NOMO-1 (cell line): ENCODE data around the gene FCN3.
A peak's percentile ranks its signal among the peaks of the same experiment; 100 is the strongest.

Source experiments
- DNase-seq, 2 experiments: peaks; one replicate each; lab custom pipeline; 2025; ENCODE audit not compliant: unreplicated experiment in 2 of 2; lab: John Stamatoyannopoulos, UW

Gene FCN3

DNA sequence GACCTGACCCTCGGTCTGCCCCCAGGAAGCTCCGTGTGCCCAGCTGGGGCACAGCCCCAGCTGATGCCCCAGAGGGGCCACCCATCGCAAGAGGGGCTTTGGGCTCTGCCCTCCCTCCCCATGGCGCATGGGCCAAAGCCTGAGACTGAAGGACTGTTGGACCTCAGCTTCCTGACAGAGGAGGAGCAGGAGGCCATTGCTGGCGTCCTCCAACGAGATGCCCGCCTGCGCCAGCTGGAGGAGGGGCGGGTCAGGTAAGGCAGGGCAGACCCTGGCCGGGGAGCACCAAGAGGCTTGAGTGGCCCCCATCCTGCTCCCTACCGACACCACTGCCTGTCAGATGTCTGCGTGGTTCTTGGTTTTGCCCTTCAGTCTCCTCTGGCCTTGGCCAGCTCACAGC, 29.4 kb downstream of the FCN3 start:
- no peak for DNase-seq

DNA sequence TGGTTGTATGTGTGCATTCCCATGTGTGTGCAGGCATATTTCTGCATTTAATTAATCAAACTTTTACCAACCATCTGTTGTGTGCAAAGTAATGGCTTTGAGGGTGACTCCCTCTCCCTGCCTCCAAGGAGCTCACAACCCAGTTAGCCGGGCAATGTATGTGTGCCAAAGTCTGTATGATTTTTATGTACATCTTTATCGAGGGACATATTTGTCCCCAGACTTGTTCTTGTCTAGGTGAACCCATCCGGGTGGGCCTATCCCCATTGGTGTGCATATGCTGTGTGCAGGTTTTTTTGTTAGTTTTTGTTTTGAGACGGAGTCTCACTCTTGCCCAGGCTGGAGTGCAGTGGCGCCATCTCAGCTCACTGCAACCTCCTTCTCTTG, 31.0 kb downstream of the FCN3 start:
- no peak for DNase-seq

DNA sequence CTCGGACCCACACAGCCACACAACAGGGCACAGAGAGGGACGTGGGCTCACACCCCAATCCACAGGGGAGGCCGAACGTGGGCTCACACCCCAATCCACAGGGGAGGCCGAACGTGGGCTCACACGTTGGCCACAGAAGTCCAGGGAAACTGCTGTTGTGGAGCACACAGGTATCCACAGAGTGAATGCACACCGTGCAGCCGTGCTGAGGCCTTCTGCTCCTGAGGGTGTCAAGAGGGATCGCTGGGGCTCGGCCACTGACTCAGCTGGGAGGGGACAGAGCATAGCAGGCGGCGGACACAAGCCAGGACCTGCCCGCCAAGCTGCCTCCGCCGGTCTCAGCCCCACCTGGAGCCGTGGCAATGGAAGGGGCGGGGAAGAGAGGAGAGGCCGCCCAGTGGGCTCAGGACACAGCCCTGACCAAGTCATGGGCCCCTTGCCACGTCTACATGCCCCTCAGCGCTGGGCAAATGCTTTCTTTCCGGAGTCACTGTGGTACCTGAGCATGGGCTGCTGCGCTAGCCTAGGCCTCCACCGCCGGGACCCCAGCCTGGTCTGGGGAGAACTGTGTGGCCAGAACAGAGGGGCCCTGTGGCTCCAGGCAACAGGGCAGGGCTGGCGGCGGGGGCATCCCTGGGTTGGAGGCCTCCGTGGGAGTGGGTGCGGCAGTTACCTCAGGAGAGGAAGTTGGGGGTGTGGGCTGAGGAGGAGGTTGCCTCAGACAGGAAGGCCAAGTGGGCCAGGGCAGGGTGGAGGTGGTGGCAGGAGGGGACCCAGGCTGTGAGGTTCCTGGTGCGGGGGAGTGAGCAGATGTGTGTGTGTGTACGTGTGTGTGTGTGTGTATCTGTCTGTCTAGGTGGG, 31.6 kb downstream of the FCN3 start:
- DNase-seq, result peak; percentile 84 to 96

DNA sequence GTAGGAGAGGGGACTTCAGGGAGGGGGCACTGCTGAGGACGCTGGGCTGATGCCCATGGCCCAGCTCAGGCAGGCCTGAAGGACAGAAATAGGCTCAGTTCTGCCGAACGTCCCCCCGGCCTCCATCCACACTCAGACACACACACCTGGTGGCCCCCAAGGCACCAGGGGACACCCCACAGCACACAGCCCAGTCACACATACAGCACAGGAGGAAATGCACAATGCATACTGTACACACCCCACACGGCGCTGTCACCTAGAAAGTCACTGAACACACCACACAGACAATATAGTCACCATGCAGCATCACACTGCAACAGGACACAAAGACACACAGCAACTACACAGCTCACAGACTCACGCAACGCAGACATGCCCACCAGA, 32.2 kb downstream of the FCN3 start:
- DNase-seq, result peak; percentile 8 to 9

DNA sequence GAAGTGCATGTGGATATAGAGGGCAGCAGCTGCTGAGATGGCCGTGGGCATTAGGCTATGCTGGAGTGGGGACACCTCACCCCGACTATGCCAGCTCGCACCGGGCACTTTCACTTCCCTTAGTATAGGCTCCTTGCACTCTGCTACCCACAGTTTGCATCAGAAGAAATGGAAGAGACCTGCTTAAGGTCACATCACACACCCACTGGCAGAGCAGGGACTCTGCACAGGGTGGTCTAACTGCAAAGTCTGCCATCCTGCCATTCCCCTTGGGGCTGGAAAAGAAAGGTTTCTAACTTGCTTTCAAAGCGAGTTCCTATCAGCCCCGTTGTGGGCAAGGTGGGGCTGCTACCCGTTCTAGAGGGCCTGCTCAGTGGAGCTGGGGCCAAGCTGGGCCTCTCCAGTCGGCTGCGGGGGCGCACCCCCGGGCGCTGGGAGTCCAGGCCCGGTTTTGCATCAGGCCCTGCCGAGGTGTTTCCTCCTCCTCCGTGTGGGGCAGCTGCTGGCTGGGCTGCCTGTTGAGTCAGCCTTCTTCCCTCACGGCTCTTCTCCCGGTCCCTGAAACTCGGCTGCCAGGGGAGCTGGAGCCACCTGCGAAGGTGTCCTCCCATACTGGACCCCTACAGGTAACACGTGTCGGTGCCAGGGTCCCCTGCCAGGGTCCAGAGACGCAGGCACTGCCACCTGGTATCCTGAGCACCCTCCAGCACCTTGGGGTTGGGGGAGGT, 32.9 kb downstream of the FCN3 start, which contains the start of gene SYTL1:
Gene SYTL1, plus strand, starts transcription at position 498 of the 728 bp plus-strand sequence. CDS start 3,313 bp downstream, outside the sequence.
- peak; percentile 78 to 83 for DNase-seq

DNA sequence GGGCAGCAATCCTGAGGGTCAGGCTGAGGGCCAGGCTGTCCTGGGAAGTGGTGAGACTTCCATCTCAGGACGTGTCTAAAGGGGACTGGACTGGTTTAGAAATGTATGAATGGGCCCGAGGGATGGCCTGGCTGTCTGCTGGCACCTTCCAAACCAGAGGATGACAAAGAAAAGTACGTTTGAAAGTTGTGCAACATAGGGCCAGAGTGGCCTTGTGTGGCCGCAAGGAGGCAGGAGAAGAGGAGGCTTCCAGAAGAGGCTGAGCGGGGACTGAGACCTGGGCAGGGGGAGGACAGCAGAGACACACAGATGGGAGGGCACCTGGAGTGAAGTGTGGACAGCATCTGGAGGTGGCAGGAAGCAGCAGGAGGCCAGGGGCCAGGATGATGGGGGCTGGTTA, 35.4 kb downstream of the FCN3 start:
- peak; percentile 39 to 45 for DNase-seq

DNA sequence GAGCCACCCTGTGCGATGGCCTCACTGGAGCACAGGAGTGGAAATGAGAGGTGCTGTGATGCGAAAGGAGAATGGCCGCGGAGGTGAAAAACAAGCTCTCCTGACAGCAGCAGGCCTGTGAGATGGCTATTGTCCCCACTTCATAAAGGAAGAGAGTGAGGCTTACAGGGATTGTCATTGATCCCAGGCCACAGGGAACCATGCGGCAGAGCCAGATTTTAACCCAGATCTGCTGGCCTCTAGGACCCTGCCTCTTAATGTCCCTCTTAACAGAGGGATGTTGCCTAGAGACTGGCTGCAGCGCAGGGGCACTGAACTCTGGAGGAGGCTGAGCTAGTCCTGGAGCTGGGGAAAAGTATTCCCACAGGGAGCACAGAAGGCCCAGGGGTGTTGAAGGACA, 35.9 kb downstream of the FCN3 start:
- no peak for DNase-seq

DNA sequence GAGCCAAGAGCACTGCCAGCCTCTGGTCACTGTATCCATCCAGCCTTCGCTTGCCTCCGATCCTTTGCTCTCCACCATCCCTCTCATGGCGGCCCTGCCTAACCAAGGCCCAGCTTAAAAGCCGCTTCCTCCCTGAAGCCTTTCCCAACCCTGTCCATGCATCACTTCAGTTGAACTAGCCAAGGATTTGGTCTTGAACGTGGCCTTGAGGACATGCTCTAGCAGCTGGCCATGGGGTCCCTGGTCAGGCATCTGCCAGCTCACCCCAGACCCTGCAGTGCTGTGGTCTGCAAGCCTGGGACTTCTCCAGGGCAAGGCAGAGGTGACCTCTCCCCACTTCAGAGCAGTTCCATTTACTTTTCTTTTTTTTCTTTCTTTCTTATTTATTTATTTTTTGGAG, 37.9 kb downstream of the FCN3 start:
- DNase-seq, result no peak

DNA sequence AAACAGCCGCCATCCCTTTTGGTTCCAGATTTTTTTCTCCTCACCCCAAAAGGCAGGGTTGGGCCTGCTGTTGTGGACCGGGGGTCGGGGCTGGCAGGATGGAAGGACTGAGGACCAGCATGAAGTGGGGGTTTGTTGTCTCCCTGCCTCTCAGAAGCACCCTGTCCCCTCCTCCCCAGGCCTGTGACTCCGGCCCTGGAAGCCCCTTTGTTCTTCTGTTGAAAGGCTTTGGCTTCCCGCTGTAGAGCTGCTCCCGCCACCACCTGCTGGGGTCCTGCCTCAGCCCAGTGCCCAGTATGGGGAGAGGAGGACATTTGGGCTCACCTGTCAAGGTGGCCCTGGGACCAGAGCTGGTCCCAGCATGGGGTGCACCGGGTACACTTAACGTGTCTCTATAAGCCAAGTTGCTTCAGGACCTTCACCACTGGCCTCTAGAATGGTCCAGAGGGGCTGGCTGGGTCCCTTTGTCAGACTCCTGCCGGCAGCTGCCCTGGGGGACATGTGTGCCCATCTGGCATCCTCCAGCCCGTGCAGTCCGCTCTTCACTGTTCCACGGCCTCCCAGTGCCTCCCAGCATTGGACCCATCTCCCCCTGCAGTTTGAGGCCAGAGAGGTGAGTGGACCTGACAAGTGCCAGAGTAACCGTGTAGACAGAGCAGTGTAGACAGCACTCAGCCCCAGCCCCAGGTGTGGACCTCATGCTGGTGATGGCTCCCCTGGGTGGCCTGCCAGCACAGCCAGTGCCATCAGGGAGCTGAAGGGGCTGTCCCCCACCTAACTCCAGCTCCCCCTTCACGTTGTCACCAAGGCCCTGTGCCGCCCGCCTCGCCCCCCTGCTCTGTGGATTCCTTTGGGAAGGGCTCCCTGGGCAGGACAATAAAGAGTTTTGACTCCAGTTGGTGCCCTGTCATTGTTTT, 38.9 kb downstream of the FCN3 start:
- no peak for DNase-seq

DNA sequence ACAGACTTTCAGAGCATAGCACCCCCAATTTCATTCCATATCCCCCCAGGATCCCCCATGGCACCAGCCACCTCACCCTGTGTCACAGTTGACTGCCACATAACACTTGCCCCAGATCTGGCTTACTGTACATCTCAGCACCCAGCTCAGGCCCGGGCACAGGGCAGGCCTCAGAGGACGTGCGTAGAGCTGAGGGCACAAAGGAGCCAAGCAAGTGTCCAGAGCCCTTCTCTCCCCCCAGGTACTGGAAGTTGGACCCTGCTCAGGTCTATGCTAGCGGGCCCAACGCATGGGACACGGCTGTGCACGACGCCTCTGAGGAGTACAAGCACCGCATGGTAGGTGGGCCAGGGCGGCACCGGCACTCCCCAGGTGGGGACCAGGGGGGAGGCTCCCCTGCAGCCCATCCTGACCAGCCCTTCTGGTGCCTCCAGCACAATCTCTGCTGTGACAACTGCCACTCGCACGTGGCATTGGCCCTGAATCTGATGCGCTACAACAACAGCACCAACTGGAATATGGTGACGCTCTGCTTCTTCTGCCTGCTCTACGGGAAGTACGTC, 40.8 kb downstream of the FCN3 start:
- no peak for DNase-seq

DNA sequence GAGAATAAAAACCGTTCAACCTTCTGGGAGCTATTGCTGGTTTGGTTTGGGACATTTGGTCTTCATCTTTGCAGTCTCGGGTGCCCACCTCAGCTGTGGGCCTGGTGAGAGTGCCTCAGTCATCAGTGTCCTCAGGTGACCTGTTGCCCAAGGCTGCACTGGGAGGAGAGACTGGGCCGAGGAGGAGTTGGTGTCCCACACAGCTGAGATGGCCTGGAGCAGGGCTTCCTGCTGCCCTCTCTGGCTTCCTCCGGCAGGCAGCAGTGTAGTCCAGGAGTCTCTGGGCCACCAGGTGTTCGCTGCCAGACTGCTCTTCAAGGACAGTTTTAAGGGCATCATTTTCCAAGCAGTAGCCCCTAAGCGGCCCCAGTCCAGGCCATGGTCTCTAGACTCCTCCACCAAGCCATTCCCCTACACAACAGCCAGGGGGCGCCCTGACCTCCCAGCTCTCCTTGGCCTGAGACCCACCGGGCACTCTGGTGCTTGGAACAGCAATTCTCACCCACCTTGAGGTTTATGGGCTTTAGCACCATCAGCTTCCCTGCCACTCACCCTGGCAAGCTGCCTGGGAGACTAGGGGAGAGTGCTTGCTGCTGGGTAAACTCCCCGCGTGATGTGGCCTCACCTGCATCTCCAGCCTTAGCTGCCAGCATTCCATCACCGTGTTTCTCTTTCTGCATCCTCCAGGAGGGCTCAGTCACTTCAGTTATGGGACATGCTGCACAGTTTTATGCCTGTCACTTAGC, 41.9 kb downstream of the FCN3 start:
- DNase-seq, result peak in 1 of 2 experiments; percentile 29

DNA sequence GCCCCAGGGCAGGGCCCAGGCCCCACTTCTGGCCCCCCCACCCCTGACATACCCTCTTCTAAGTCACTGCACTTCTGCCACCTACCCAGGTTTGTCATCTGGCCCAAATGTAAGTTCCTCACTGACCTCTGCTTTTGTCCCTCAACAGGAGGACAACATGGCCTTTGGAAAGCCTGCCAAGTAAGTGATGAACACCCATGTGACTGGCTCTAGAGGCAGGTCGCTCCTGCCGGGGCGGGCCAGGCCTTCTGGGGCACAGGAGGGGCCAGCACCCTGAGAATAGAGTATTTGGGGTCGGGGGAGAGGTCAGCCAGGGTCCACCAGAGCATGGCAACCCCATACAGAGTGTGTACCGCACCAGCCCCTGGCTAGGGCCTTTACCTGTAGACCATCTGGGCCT, 42.7 kb downstream of the FCN3 start:
- DNase-seq, result no peak

DNA sequence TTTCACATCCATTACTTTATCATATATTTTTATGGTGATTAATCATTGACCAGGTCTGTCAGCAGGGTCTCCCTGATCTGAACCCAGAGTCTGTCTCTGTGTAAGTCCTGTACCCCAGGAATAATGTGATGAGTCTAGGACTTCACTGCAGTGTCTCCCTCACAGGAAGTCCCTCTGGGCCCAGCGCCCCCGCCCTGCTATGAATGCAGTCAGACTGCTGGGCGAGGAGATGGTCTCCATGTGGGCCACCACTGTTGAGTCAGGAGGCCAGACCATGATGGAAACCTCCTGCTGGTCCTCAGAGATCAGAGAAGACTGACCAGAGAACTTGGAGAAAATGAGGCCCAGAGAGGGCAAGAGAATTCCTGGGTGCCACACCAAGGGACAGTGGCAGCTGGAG, 43.2 kb downstream of the FCN3 start:
- no peak for DNase-seq

DNA sequence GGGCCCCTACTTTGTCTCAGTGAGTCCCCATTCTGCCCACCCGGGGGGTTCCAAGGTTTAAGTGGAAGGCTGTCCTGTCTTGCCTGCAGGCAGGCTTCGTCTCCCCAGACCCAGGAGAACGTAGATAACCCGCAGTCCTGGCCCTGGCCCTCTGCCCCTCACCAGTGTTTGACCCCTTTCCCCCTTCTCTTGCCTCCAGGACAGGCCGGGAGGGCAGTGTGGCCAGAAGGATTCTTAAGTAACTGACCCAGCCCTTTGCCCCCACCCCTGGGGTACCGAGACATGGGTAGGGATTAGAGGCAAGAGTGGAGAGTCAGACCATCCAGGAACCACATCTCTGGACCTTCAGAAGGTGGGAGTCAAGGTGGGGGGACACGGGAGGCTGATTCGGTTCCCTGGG, 43.8 kb downstream of the FCN3 start:
- no peak for DNase-seq

DNA sequence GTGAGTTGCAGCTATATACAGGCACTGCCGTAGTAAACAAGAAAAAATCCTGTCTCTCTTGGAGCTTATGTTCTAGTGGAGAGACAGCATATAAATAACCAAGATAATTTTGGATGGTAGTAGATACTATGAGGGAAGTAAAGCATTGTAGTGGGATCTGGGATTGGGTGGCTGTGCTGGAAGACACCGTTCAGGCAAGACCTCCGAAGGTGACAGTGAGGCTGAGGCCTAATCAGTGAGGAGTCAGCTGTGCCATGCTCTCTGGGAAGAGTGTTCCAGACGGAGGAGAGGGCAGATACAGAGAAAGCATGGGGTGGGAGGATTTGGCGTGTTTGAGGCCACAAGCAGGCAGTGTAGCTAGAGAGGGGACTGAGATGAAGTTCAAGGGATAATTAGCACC, 46.7 kb downstream of the FCN3 start:
- DNase-seq, result no peak

DNA sequence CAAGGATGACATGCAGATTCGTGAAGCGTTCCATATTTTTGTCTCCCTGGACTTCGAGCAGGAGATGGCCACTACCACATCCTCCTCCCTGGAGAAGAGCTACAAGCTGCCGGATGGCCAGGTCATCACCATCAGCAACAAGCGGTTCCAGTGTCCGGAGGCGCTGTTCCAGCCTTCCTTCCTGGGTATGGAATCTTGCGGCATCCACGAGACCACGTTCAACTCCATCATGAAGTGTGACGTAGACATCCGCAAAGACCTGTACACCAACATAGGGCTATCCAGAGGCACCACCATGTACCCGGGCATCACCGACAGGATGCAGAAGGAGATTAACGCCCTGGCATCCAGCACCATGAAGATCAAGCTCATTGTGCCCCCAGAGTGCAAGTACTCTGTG, 49.3 kb downstream of the FCN3 start:
- DNase-seq, result no peak

DNA sequence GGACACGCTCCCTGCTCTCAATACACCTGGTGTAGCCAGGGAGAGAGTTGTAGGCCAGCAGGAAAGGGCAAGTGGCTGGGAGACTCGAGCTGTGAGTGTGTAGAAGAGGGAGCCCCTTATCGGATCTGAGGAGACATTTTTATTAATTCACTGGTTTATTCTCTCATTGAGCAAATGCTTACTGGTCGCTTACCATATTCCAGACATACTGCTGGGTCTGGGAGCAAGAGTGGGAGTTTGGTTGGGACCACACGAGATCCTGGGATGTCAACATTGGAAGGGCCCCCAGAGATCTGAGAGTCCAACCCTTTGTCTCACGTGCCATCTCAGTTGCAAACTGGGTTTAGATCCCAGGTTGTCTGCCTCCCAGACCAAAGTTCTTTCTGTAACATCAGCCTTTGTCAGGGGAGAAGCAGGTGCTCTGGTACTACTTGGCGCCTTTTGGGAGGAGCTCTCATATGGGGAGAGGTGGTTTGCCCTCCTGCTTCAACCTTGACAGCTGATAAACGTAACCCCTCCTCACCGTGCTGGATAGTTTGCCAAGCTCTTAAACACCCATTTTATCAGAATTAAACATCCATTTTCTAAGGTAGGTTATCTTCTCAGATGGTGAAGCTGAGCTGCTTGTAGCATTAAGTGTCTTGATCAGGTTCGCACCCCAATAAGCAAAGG, 51.9 kb downstream of the FCN3 start:
- DNase-seq, result peak in 1 of 2 experiments; percentile 8

DNA sequence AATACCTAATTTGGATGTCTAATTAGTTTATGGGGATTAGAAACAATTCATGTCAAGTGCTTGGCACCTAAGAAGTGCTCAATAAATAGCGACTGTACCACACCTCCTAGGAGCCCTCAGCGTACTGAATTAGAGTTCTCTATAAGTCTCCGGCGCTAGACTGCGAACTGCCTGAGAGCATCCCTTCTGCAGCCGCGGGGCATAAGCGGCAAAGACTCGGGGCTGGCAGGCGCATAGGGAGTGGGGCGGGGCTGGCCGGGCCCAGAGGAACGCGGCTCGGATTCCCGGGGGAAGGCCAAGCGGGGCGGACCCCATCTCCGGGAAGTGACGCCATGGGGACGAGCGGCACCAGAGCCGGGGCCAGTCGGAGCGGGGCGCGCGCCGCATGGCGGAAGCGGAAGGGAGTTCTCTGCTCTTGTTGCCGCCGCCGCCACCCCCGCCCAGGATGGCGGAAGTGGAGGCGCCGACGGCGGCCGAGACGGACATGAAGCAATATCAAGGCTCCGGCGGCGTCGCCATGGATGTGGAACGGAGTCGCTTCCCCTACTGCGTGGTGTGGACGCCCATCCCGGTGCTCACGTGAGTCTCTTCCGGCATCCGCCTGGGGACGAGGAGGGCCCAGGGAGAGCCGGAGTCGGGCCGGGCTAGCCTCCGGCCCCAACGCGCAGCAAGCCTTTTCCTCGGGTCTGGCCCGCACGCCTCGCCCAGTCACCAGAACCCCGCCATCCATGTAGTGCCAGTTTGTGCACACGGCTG, 52.6 kb downstream of the FCN3 start, which contains the start of gene TMEM222:
Gene TMEM222, plus strand, starts transcription at position 351 of the 756 bp plus-strand sequence. Its CDS starts 35 bp downstream, at position 386.
- peak; percentile 96 to 99 for DNase-seq
